HG03442 (cell line): Measurements from ENCODE around the gene NAT14.
A peak's percentile ranks its signal among the peaks of the same experiment; 100 is the strongest.

Experiments used
- ATAC-seq: cut with Tn5 transposase; IDR thresholded peaks from one replicate; pipeline ENCODE4 v1.9.1; 2021; ENCODE audit warnings: mild to moderate bottlenecking, moderate library complexity; ENCODE audit not compliant: unreplicated experiment

Gene NAT14

GRCh38 chr19:55500368-55500952 lies 15.5 kb downstream of the NAT14 start:
- no peak for ATAC-seq

GRCh38 chr19:55502197-55502952 lies 17.4 kb downstream of the NAT14 start:
- ATAC-seq = no peak

- no peak for ATAC-seq
Measured at GRCh38 chr19:55503157-55503501, 18.1 kb downstream of the NAT14 start.

GRCh38 chr19:55503502-55504251 lies 18.7 kb downstream of the NAT14 start:
- peak; percentile 90 for ATAC-seq

GRCh38 chr19:55504252-55504603 lies 19.2 kb downstream of the NAT14 start:
- no peak for ATAC-seq

GRCh38 chr19:55504981-55505380 lies 20.0 kb downstream of the NAT14 start:
- no peak for ATAC-seq

GRCh38 chr19:55508120-55508519 lies 23.1 kb downstream of the NAT14 start:
- no peak for ATAC-seq

- peak; percentile 97 for ATAC-seq
Measured at GRCh38 chr19:55516878-55517620, 32.1 kb downstream of the NAT14 start.

- no peak for ATAC-seq
Measured at GRCh38 chr19:55519451-55520311, 34.7 kb downstream of the NAT14 start.

GRCh38 chr19:55520691-55521292 lies 35.8 kb downstream of the NAT14 start:
- ATAC-seq = no peak

- no peak for ATAC-seq
Measured at GRCh38 chr19:55525289-55526101, 40.5 kb downstream of the NAT14 start.

- no peak for ATAC-seq
Measured at GRCh38 chr19:55526216-55527196, 41.5 kb downstream of the NAT14 start.

GRCh38 chr19:55527197-55528029 lies 42.4 kb downstream of the NAT14 start:
- ATAC-seq = no peak

- ATAC-seq = no peak
Measured at GRCh38 chr19:55528030-55528803, 43.2 kb downstream of the NAT14 start.

- no peak for ATAC-seq
Measured at GRCh38 chr19:55529636-55530234, 44.7 kb downstream of the NAT14 start.

- ATAC-seq = no peak
Measured at GRCh38 chr19:55530996-55531395, 46.0 kb downstream of the NAT14 start.
